GM21360 (cell line): ENCODE results near the gene ZNF865.

Experiments
- ATAC-seq: cut with Tn5 transposase; IDR thresholded peaks from one replicate; pipeline ENCODE4 v1.9.1; 2021; ENCODE audit warnings: mild to moderate bottlenecking, moderate library complexity; ENCODE audit not compliant: unreplicated experiment

ZNF865 gene

DNA sequence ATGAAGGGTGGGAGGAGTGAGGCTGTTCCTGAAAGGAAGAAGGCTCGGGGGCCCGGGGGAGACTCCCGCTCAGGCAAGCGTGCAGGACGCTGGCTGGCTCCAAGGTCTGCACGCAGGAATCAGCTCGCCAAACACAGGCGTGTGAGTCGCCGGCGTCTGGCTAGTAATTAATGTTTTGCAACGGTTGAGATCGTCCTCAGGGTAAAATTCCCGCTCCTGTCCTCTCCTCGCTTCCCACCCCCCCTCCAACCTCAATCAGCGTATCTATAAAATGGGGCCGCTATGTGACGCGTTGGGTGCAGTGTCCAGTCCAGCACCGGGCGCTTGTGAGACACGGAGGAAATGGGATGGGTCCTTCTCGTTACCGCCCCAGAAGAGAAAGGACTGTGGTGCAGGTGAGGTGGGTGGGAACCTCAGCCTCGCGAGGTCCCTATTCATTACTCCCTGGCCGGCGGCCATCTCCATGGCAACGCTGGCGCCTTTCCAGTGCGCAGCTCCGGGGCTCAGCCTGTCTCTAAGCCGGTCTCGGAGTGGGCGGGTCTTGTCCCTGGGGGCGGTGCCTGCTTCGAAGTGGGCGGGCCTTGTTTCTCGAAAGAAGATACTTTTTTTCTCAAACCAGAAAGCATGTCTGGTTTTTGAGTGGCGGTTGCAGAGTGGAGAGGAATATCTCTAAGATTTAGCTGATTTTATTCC is 18.3 kb upstream of the ZNF865 start:
- peak; percentile 71 for ATAC-seq

DNA sequence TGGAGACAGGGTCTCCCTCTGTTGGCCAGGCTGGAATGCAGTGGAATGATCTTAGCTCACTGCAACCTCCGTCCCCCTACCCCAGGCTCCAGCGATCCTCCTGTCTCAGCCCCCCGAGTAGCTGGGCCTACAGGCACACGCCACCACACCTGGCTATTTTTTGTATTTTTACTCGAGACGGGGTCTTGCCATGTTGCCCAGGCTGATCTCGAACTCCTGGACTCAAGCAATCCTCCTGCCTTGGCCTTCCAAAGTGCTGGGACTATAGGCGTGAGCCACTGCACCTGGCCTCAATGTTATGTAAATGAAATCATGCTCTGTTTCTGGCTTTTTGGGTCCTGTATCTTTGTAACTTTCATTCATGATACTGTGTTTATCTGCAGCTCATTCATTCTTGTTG is 16.7 kb upstream of the ZNF865 start:
- no peak for ATAC-seq

DNA sequence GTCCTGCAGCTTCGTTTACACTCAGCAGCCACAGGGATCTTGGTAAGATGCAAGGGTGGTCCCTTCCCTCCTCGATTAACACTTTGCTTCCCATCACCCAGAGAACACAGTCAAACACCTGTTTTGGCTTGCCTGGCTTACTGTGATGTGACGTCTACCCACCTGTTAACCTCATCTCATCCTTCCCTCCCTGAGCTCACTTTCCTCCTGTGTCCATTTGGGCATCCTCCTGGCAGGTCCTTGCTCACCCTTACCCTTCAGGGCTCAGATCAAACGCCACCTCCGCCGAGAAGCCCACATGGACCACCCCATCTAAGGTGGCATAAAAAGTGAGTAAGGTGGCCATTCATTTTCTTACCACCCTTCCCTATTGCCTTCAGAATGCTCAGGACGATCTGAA is 15.3 kb upstream of the ZNF865 start:
- ATAC-seq: no peak

DNA sequence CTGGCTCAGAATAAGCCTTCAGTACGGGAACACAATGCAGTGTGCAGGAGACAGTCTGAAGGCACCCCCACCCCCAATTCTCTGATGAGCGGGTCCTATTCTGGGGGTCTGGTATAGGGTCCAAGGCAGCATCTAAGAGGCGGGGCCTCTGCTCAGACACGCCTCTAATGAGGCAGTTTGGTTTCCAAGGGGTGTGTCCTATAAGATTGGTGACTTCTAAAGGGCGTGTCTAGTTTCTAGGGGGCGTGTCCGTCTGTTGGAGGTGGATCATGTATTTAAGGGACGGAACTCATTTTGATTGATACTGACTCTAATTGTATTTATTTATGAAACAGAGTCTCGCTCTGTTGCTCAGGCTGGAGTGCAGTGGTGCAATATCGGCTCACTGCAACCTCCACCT is 14.8 kb upstream of the ZNF865 start:
- ATAC-seq: no peak

DNA sequence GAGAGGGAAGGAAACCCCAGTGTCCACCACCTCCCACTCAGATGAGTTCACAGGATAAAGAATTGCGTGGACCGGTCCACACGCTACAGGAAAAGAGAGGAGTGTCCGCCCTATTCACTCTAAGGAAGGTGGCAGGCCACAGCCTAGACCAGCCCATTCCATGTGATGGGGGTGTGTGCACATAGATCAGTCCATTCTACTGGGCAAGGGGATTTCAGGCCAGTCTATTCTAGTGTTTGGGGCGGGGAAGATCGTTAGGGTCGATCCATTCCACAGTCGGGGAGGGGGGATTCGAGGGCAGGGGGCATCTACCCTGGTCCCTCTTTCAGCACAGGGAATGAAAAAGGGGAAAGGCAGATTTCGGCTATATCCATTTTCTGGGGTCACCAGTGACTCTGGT is 13.9 kb upstream of the ZNF865 start:
- ATAC-seq: no peak

DNA sequence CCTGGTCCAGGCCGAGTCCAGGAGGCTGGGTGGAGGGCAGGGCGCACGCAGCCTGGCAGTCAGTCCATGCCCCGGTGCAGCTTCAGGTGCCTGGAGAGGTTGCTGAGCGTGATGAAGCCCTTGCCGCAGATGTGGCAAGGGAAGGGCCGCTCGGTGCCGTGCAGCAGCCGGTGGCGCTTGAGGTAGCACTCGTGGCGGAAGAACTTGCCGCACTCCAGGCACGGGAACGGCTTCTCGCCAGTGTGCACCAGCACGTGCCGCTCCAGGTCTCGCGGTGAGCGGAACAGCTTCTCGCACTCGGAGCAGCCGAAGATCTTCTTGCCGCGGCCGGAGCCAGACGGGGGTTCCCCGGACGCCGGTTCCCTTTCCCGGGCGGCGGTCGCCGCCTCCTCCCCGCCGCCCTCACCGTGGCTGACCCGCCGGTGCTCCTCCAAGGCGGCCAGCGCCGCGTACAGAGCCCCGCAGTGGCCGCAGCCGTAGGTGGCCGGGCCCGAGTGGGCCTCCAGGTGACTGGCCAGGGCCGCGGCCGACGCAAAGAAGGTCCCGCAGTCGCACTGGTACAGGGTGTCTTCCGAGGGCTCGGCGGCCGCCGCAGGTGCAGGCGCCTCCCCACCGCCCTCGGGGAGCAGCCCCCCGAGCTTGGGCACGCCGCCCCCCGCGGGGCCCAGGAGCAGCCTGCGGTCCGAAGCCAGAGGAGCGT is 12.9 kb upstream of the ZNF865 start:
- no peak for ATAC-seq

DNA sequence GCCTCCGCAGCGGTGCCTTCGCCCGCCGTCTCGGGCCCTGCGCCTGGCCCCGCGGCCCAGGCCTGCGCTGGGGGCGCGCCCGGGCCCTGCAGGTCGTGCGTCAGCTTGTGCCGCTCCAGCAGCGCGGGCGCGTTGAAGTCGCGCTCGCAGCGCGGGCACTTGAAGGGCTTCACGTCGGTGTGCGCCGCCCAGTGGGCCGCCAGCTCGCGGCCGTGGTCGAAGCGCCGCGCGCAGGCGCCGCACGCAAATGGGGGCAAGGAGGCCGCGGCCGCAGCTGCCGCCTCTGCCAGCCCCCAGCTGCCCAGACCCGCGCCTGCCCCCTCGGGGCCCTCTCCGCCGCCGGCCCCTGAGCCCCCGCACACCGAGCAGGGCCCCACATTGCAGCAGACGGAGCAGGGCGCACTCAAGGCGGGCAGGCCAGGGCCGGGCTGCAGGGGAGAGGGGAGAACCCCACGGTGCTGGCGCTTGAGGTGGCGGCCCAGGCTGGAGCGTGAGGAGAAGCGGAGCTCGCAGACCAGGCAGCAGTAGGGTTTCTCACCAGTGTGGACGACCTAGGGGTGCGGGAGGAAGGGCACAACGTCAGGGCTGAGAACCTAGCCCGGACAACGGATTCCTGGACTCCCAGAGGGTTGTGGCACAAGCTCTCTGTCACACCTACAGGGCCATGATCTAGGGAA is 12.2 kb upstream of the ZNF865 start:
- ATAC-seq: no peak

DNA sequence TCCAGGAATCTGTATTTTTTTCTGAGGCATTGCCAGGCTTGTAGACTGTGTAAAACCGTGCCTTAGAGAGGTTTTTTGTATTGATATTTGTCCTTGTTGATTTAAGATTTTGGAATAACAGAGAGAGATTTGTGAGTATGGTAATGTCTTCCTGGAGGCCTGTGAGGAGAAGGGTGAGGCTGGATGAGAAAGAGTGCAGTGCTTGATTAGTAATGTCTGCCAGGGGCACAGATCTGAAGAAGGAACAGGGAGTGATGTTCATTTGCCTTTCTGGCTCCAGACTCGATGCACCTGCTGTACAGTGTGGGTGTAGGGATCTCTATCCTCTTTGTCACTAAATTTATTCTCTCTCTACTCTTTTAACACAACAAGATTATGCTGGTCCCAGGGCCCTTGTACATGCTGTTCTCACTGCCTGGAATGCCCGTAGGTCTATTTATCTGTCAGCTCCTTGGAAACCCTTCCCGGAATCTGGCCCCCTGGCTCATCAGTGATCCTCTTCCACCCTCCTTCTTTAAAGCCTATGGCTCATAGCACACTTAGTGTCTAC is 10.4 kb upstream of the ZNF865 start:
- ATAC-seq: no peak

DNA sequence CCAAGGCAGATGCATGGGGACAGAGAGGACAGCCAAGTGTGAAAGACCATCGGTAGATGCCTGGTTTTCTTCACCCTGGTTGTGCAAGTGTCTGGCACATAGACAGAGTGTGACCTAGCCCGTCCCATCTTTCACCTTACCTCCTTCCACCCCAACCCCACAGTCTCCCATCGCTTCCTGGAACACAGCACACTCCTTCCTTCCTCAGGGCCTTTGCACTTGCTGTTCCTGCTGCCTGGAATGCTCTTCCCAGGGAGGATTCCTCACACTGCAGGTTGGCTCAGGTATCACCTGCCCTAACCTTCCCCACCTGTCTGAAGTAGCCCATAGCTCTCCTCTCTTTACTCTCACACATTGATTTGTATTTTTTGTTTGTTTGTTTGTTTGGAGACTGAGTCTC is 9.1 kb upstream of the ZNF865 start:
- ATAC-seq: no peak

DNA sequence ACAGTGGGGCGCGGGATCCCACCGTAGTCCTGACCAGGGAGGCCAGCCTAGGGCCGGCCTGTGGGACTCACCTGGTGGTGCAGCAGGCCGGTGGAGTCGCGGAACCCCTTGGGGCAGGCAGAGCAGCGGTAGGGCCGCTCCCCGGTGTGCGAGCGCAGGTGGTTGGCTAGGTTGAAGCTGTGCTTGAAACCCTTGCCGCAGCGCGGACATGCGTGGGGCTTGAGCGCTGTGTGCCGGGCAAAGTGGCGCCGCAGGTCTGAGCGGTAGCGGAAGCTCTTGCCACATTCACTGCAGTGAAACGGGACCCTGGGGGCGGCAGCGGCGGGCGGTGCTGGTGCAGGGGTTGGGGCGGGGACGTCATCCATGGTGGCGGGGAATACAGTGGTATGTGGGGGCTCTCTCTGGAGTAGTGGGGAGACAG is 7.9 kb upstream of the ZNF865 start:
- ATAC-seq: no peak

DNA sequence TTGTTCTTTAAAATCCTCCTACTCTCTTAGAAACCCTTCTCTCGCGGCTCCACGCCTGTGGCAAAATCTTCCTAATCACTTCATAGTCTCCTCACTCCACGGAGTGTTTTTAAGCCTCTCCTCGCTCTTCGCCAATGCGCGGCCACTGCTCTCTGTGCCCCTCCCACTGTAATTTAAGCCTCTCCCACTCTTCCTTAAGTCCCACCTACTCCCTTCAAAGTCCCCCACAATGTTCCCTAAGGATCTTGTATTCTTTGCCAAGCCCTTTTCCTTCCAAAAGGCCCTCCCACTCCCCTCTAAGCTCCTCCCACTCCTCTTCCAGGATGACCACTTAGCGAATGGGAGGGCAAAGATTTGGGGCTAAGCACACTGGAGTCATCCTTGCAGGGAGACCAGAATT is 7.4 kb upstream of the ZNF865 start:
- no peak for ATAC-seq

DNA sequence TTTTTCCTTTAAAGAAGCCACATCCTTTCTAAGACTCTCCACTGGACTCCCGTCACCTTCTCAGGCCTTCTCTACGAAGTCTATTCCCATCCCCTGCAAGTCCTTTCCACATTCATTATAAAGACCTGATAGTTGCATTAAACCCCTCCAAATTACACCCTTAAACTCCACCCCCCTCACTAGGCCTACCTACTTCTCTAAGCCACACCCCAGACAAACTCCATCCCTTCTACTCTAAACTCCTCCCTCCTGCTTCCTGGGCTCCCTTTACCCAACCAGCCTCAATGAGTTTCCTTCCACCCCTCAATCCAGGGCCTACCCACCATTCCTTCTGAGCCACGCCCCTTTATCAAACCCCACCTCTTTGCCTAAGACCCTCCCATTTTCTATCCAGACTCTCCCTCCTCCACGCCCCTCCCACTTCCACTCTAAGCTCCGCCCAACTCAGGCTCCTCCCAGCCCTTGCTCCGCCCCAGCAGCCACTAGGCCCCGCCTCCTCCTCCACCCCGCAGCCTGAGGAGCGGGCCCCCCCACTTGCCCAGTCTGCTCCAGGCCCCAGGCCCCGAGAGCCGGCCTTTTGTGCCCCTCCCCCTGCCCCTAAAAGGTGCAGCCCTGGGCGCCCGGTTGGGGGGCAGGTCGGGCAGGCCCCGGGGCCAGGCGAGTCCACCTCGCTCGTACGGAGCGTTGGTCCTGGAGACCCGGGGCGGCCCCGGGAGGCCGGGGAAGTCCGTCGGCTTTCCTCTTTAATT is 6.6 kb upstream of the ZNF865 start:
- peak; percentile 46 for ATAC-seq

DNA sequence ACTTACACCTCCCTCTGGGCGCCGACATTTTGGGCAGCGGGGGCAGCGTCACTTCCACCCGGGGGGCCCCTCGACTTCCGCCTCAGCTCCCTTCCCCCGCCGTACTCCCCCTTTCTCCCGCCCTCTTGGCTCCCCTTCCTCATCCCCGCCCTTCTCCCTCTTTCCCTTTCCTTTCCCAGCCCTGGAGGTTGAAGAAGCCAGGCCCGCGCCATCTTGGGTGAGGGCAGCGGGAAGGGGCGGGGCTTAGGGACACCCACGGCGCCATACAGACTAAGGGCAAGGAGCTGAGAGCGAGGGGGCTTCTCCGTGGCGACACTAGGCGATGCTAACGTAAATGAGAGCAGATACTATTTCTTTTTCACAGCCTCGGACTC is 6.0 kb upstream of the ZNF865 start, which contains the start of gene FIZ1:
Gene FIZ1 (minus strand): TSS at position 50 of the 374 bp plus-strand sequence. CDS start 1,652 bp downstream, outside the sequence.
- peak; percentile 41 for ATAC-seq

DNA sequence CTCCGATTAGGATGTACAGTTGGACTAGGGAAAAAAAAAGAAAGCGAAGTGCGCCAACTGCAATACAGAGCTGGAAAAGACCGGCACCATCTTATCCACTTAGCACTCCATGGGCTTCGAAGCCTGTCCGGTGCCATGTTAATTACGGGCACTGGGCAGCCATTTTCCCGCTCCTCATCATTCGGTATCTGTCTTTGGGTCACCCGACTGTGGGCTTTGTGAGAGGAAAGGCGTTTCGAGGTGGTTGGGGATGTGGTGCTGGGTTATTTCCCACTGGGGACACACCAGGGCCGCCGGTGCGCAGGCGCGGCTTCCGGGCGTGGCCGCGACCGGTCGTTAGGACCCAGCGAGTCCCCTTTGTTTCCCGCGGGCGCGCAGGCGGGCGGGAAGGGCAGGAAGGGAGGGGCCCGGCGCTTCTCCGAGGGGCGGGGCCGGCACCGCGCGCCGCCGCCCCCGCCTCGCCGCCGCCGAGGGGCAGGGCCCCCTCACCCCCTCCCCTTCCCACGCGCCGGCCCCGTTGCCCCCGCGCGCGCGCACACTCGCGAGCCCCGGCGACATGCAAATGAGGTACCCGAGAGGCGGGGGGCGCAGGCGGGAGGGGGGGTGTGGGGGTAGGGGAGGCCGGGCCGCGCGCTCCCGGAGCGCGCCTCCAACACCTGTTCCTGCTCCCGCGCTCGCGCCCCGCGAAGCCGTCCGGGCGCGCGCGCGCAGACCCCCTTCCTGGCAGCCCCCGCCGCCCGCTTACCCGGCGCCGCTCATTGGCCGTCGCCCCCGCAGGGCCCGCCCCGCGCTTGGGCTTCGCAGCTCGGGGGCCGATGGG is 5.4 kb upstream of the ZNF865 start, which contains the start of gene ZNF524:
Gene ZNF524 (plus strand): TSS at position 447 of the 820 bp plus-strand sequence. CDS start 1,825 bp downstream, outside the sequence.
- ATAC-seq: peak; percentile 29

DNA sequence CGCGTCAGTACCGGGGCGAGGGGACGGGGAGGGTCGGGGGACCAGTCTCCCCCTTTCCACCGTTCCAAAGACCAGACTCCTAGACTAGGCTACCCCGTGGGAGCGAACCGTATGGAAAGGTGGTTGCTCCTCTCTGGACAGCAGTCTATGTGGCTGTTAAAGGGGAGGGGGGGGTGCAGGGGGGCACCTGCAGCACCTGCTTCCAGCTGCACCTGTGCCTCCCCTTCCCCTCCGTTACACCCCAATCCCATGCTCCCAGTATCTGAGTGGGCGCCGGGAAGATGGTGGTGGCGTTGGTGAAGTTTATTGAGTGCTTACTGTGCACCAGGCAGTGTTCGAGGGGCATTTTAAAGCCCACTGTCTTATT is 4.8 kb upstream of the ZNF865 start:
- ATAC-seq: no peak

DNA sequence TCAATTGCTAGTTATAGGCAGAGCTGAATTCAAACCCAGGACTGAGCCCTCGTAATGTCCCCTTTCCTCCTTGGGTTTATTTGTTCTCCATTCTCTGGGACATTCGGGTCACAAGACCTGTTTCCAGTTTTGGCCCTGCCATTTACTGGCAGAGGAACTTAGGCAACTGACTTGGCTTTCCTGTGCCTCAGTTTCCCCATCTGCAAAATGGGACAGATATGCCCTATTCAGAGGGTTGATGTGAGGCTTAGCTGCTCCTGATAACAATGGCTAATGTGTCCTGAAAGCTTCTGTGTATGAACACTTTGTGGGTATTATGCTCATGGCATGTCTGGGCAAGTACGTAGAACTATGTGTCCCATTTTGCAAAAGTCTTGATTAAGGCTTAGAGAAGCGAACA is 4.4 kb upstream of the ZNF865 start:
- no peak for ATAC-seq

DNA sequence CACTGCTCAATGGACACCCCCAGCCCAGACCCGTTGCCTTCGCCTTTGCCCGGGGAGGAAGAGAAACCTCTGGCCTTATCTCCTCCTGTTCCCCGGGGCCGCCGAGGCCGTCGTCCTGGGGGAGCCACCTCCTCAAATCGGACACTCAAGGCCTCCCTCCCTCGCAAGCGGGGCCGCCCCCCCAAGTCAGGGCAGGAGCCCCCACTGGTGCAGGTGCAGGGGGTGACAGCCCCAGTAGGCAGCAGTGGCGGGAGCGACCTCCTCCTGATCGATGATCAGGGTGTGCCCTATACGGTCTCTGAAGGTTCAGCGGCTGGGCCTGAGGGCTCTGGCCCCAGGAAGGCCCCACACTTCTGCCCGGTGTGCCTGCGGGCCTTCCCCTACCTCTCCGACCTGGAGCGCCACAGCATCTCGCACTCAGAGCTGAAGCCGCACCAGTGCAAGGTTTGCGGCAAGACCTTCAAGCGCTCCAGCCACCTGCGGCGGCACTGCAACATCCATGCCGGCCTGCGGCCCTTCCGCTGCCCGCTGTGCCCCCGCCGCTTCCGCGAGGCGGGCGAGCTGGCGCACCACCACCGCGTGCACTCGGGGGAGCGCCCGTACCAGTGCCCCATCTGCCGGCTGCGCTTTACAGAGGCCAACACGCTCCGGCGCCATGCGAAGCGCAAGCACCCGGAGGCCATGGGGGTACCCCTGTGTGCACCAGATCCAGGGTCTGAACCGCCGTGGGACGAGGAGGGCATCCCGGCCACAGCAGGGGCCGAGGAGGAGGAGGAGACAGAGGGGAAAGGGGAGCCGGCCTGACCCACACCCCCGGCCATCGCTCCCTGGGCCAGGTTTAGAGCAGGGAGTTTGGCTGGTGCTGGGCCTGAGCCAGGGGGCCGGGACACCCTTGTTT is 3.1 kb upstream of the ZNF865 start:
- no peak for ATAC-seq

DNA sequence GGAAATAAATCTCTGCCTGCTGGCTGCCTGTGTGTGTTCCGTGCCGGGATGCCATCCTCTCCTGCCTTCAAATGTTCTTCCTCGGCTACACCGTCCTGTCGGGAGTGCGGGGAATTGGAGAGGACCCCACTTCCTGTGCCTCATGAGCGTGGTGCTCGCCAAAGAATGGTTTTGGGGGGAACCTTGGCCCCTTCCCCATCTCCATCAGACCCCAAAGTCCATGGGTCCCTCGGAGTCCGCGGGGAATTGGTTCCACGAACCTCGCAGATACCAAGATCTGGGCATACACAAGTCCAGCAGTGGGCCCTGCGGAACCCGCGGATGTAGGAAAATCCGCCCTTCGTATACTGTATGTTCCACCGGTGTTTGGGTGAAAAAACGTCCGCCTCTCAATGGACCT is 2.3 kb upstream of the ZNF865 start:
- ATAC-seq: no peak
